ENCODE data around the gene KRT14.

KRT14 gene

GRCh38 chr17:41556306-41556705 is 30.4 kb downstream of the KRT14 start:
- H3K27me3 ChIP-seq (ENCODE audit: control insufficient read depth in 1 of 2, insufficient read depth in 2 of 2, low read length in 2 of 2), result peaks cover 0 to 2% of the 10 kb centered on the region in 2 donors
- H3K9me3 ChIP-seq (ENCODE audit: control insufficient read depth in 1 of 2, low read length in 2 of 2), result no peaks in the 10 kb centered on the region
- H3K4me1 ChIP-seq (ENCODE audit: control insufficient read depth in 1 of 2, insufficient read depth in 2 of 2, low read length in 2 of 2), result peaks cover 0 to 12% of the 10 kb centered on the region in 2 donors
- no peak overlapping the region for H3K9ac ChIP-seq (ENCODE audit: low read depth in 1 of 2, low read length in 2 of 2)
- no peak overlapping the region for H3K27ac ChIP-seq (ENCODE audit: low read depth, low read length)
- H3K36me3 ChIP-seq (ENCODE audit: control insufficient read depth in 1 of 2, insufficient read depth in 2 of 2, low read length in 2 of 2), result no peaks in the 10 kb centered on the region
- H3K4me3 ChIP-seq (ENCODE audit: low read depth in 1 of 2, low read length in 2 of 2), result no peak overlapping the region

- Histone ChIP-seq H3K9ac (ENCODE audit: low read depth in 1 of 2, low read length in 2 of 2) (no peak overlapping the region), H3K4me3 (ENCODE audit: low read depth in 1 of 2, low read length in 2 of 2) (no peak overlapping the region), H3K27me3 (ENCODE audit: control insufficient read depth in 1 of 2, insufficient read depth in 2 of 2, low read length in 2 of 2) (no peaks in the 10 kb centered on the region), H3K4me1 (ENCODE audit: control insufficient read depth in 1 of 2, insufficient read depth in 2 of 2, low read length in 2 of 2) (peaks cover 0 to 15% of the 10 kb centered on the region in 2 donors), H3K27ac (ENCODE audit: low read depth, low read length) (no peak overlapping the region), H3K36me3 (ENCODE audit: control insufficient read depth in 1 of 2, insufficient read depth in 2 of 2, low read length in 2 of 2) (no peaks in the 10 kb centered on the region), H3K9me3 (ENCODE audit: control insufficient read depth in 1 of 2, low read length in 2 of 2) (no peaks in the 10 kb centered on the region)
Measured at GRCh38 chr17:41555105-41555887, 31.4 kb downstream of the KRT14 start.

GRCh38 chr17:41553987-41554680 is 32.6 kb downstream of the KRT14 start:
- Histone ChIP-seq H3K4me3 (ENCODE audit: low read depth in 1 of 2, low read length in 2 of 2) (no peak overlapping the region), H3K27me3 (ENCODE audit: control insufficient read depth in 1 of 2, insufficient read depth in 2 of 2, low read length in 2 of 2) (no peaks in the 10 kb centered on the region), H3K4me1 (ENCODE audit: control insufficient read depth in 1 of 2, insufficient read depth in 2 of 2, low read length in 2 of 2) (peaks cover 10 to 27% of the 10 kb centered on the region in 2 donors), H3K9me3 (ENCODE audit: control insufficient read depth in 1 of 2, low read length in 2 of 2) (no peaks in the 10 kb centered on the region), H3K27ac (ENCODE audit: low read depth, low read length) (no peak overlapping the region), H3K36me3 (ENCODE audit: control insufficient read depth in 1 of 2, insufficient read depth in 2 of 2, low read length in 2 of 2) (no peaks in the 10 kb centered on the region), H3K9ac (ENCODE audit: low read depth in 1 of 2, low read length in 2 of 2) (no peak overlapping the region)

- no peaks in the 10 kb centered on the region for H3K27me3 ChIP-seq (ENCODE audit: control insufficient read depth in 1 of 2, insufficient read depth in 2 of 2, low read length in 2 of 2)
- H3K4me1 ChIP-seq (ENCODE audit: control insufficient read depth in 1 of 2, insufficient read depth in 2 of 2, low read length in 2 of 2), result peaks cover 19 to 35% of the 10 kb centered on the region in 2 donors
- H3K27ac ChIP-seq (ENCODE audit: low read depth, low read length), result no peak overlapping the region
- no peak overlapping the region for H3K4me3 ChIP-seq (ENCODE audit: low read depth in 1 of 2, low read length in 2 of 2)
- H3K9me3 ChIP-seq (ENCODE audit: control insufficient read depth in 1 of 2, low read length in 2 of 2), result no peaks in the 10 kb centered on the region
- H3K9ac ChIP-seq (ENCODE audit: low read depth in 1 of 2, low read length in 2 of 2), result no peak overlapping the region
- no peaks in the 10 kb centered on the region for H3K36me3 ChIP-seq (ENCODE audit: control insufficient read depth in 1 of 2, insufficient read depth in 2 of 2, low read length in 2 of 2)
Measured at GRCh38 chr17:41553176-41553575, 33.5 kb downstream of the KRT14 start.

GRCh38 chr17:41552455-41552854 is 34.2 kb downstream of the KRT14 start:
- no peaks in the 10 kb centered on the region for H3K9me3 ChIP-seq (ENCODE audit: control insufficient read depth in 1 of 2, low read length in 2 of 2)
- no peak overlapping the region for H3K27ac ChIP-seq (ENCODE audit: low read depth, low read length)
- H3K36me3 ChIP-seq (ENCODE audit: control insufficient read depth in 1 of 2, insufficient read depth in 2 of 2, low read length in 2 of 2), result no peaks in the 10 kb centered on the region
- no peaks in the 10 kb centered on the region for H3K27me3 ChIP-seq (ENCODE audit: control insufficient read depth in 1 of 2, insufficient read depth in 2 of 2, low read length in 2 of 2)
- no peak overlapping the region for H3K9ac ChIP-seq (ENCODE audit: low read depth in 1 of 2, low read length in 2 of 2)
- H3K4me3 ChIP-seq (ENCODE audit: low read depth in 1 of 2, low read length in 2 of 2), result no peak overlapping the region
- H3K4me1 ChIP-seq (ENCODE audit: control insufficient read depth in 1 of 2, insufficient read depth in 2 of 2, low read length in 2 of 2), result peaks cover 26 to 42% of the 10 kb centered on the region in 2 donors

GRCh38 chr17:41551365-41551764 is 35.3 kb downstream of the KRT14 start:
- Histone ChIP-seq H3K9ac (ENCODE audit: low read depth in 1 of 2, low read length in 2 of 2) (no peak overlapping the region), H3K9me3 (ENCODE audit: control insufficient read depth in 1 of 2, low read length in 2 of 2) (no peaks in the 10 kb centered on the region), H3K4me1 (ENCODE audit: control insufficient read depth in 1 of 2, insufficient read depth in 2 of 2, low read length in 2 of 2) (peaks cover 29 to 47% of the 10 kb centered on the region in 2 donors), H3K27me3 (ENCODE audit: control insufficient read depth in 1 of 2, insufficient read depth in 2 of 2, low read length in 2 of 2) (no peaks in the 10 kb centered on the region), H3K36me3 (ENCODE audit: control insufficient read depth in 1 of 2, insufficient read depth in 2 of 2, low read length in 2 of 2) (no peaks in the 10 kb centered on the region), H3K27ac (ENCODE audit: low read depth, low read length) (no peak overlapping the region), H3K4me3 (ENCODE audit: low read depth in 1 of 2, low read length in 2 of 2) (no peak overlapping the region)

- no peaks in the 10 kb centered on the region for H3K27me3 ChIP-seq (ENCODE audit: control insufficient read depth in 1 of 2, insufficient read depth in 2 of 2, low read length in 2 of 2)
- no peaks in the 10 kb centered on the region for H3K36me3 ChIP-seq (ENCODE audit: control insufficient read depth in 1 of 2, insufficient read depth in 2 of 2, low read length in 2 of 2)
- H3K4me3 ChIP-seq (ENCODE audit: low read depth in 1 of 2, low read length in 2 of 2), result no peak overlapping the region
- H3K9me3 ChIP-seq (ENCODE audit: control insufficient read depth in 1 of 2, low read length in 2 of 2), result no peaks in the 10 kb centered on the region
- H3K27ac ChIP-seq (ENCODE audit: low read depth, low read length), result peak overlapping the region; percentile 74
- H3K4me1 ChIP-seq (ENCODE audit: control insufficient read depth in 1 of 2, insufficient read depth in 2 of 2, low read length in 2 of 2), result peaks cover 34 to 39% of the 10 kb centered on the region in 2 donors
- H3K9ac ChIP-seq (ENCODE audit: low read depth in 1 of 2, low read length in 2 of 2), result no peak overlapping the region
Measured at GRCh38 chr17:41549596-41550039, 37.1 kb downstream of the KRT14 start.

- no peaks in the 10 kb centered on the region for H3K9me3 ChIP-seq (ENCODE audit: control insufficient read depth in 1 of 2, low read length in 2 of 2)
- no peaks in the 10 kb centered on the region for H3K27me3 ChIP-seq (ENCODE audit: control insufficient read depth in 1 of 2, insufficient read depth in 2 of 2, low read length in 2 of 2)
- peak overlapping the region; percentile 48 to 57 for H3K4me3 ChIP-seq (ENCODE audit: low read depth in 1 of 2, low read length in 2 of 2)
- H3K27ac ChIP-seq (ENCODE audit: low read depth, low read length), result peak overlapping the region; percentile 74
- H3K9ac ChIP-seq (ENCODE audit: low read depth in 1 of 2, low read length in 2 of 2), result peak overlapping the region; percentile 55 to 82
- no peaks in the 10 kb centered on the region for H3K36me3 ChIP-seq (ENCODE audit: control insufficient read depth in 1 of 2, insufficient read depth in 2 of 2, low read length in 2 of 2)
- peaks cover 38 to 44% of the 10 kb centered on the region in 2 donors for H3K4me1 ChIP-seq (ENCODE audit: control insufficient read depth in 1 of 2, insufficient read depth in 2 of 2, low read length in 2 of 2)
Measured at GRCh38 chr17:41548844-41549595, 37.7 kb downstream of the KRT14 start.

- Histone ChIP-seq H3K27me3 (ENCODE audit: control insufficient read depth in 1 of 2, insufficient read depth in 2 of 2, low read length in 2 of 2) (no peaks in the 10 kb centered on the region), H3K27ac (ENCODE audit: low read depth, low read length) (peak overlapping the region; percentile 15), H3K9ac (ENCODE audit: low read depth in 1 of 2, low read length in 2 of 2) (peak overlapping the region; percentile 13 to 82), H3K4me1 (ENCODE audit: control insufficient read depth in 1 of 2, insufficient read depth in 2 of 2, low read length in 2 of 2) (peaks cover 43 to 48% of the 10 kb centered on the region in 2 donors), H3K36me3 (ENCODE audit: control insufficient read depth in 1 of 2, insufficient read depth in 2 of 2, low read length in 2 of 2) (no peaks in the 10 kb centered on the region), H3K4me3 (ENCODE audit: low read depth in 1 of 2, low read length in 2 of 2) (peak overlapping the region; percentile 48 to 57), H3K9me3 (ENCODE audit: control insufficient read depth in 1 of 2, low read length in 2 of 2) (no peaks in the 10 kb centered on the region)
Measured at GRCh38 chr17:41547921-41548843, 38.5 kb downstream of the KRT14 start.
